HEK293 (cell line): Measurements from ENCODE around the gene RNF187.

Experiments used
- HOXD13 ChIP-seq: sonication (generic); formaldehyde crosslinking; IDR thresholded peaks from 2 replicates; pipeline ENCODE4 v1.8.0; 2022; ENCODE audit warnings: missing genetic modification reagents, borderline replicate concordance
- IKZF3 ChIP-seq: fragments of 450-650 bp; IDR thresholded peaks from 2 replicates; pipeline ENCODE4 v1.5.0; 2018; ENCODE audit warnings: missing biosample characterization, mild to moderate bottlenecking, missing genetic modification characterization, moderate library complexity
- KLF7 ChIP-seq: fragments of 450-650 bp; formaldehyde crosslinking; IDR thresholded peaks from 2 replicates; pipeline ENCODE4 v1.5.1; 2016; ENCODE audit warnings: missing biosample characterization, missing genetic modification characterization, borderline replicate concordance
- PRDM4 ChIP-seq: fragments of 450-650 bp; formaldehyde crosslinking; IDR thresholded peaks from 2 replicates; pipeline ENCODE4 v1.5.1; 2017; ENCODE audit warnings: missing biosample characterization, missing genetic modification characterization
- SCRT1 ChIP-seq: fragments of 450-650 bp; formaldehyde crosslinking; IDR thresholded peaks from 2 replicates; pipeline ENCODE4 v1.5.1; 2016; ENCODE audit warnings: missing biosample characterization, missing genetic modification characterization, borderline replicate concordance
- SCRT2 ChIP-seq: fragments of 450-650 bp; formaldehyde crosslinking; IDR thresholded peaks from 2 replicates; pipeline ENCODE4 v1.5.1; 2016; ENCODE audit warnings: missing biosample characterization, missing genetic modification characterization
- ZBTB1 ChIP-seq: fragments of 450-650 bp; formaldehyde crosslinking; IDR thresholded peaks from 2 replicates; pipeline ENCODE4 v1.5.1; 2016; ENCODE audit warnings: missing biosample characterization, missing genetic modification characterization
- ZBTB10 ChIP-seq: fragments of 450-650 bp; formaldehyde crosslinking; IDR thresholded peaks from 2 replicates; pipeline ENCODE4 v1.5.1; 2016; ENCODE audit warnings: missing biosample characterization, missing genetic modification characterization
- ZBTB26 ChIP-seq: fragments of 450-650 bp; formaldehyde crosslinking; optimal IDR thresholded peaks from 2 replicates; pipeline ENCODE3; 2016; ENCODE audit warnings: missing biosample characterization, mild to moderate bottlenecking, missing genetic modification characterization
- ZFHX2 ChIP-seq: fragments of 450-650 bp; formaldehyde crosslinking; conservative IDR thresholded peaks from 2 replicates; pipeline ENCODE4 v1.5.1; 2016; ENCODE audit warnings: missing biosample characterization, missing genetic modification characterization
- ZNF10 ChIP-seq: fragments of 450-650 bp; formaldehyde crosslinking; IDR thresholded peaks from 2 replicates; pipeline ENCODE4 v1.5.1; 2017; ENCODE audit warnings: missing biosample characterization, missing genetic modification characterization
- ZNF121 ChIP-seq: fragments of 450-650 bp; formaldehyde crosslinking; IDR thresholded peaks from 2 replicates; pipeline ENCODE4 v1.5.1; 2016; ENCODE audit warnings: missing biosample characterization, missing genetic modification characterization
- ZNF175 ChIP-seq: fragments of 450-650 bp; formaldehyde crosslinking; IDR thresholded peaks from 2 replicates; pipeline ENCODE4 v1.5.1; 2016; ENCODE audit warnings: missing biosample characterization, missing genetic modification characterization
- ZNF184 ChIP-seq: fragments of 450-650 bp; IDR thresholded peaks from 2 replicates; pipeline ENCODE4 v1.5.1; 2018; ENCODE audit warnings: missing biosample characterization, mild to moderate bottlenecking, missing genetic modification characterization
- ZNF214 ChIP-seq: fragments of 450-650 bp; formaldehyde crosslinking; IDR thresholded peaks from 2 replicates; pipeline ENCODE4 v1.5.1; 2017; ENCODE audit warnings: missing biosample characterization, mild to moderate bottlenecking, missing genetic modification characterization, borderline replicate concordance
- ZNF23 ChIP-seq: fragments of 450-650 bp; formaldehyde crosslinking; IDR thresholded peaks from 2 replicates; pipeline ENCODE4 v1.5.1; 2016; ENCODE audit warnings: missing biosample characterization, missing genetic modification characterization, borderline replicate concordance
- ZNF302 ChIP-seq: fragments of 450-650 bp; formaldehyde crosslinking; IDR thresholded peaks from 2 replicates; pipeline ENCODE4 v1.5.1; 2016; ENCODE audit warnings: missing biosample characterization, missing genetic modification characterization, low read depth
- ZNF391 ChIP-seq: fragments of 450-650 bp; formaldehyde crosslinking; IDR thresholded peaks from 2 replicates; pipeline ENCODE4 v1.5.1; 2016; ENCODE audit warnings: low read depth, missing biosample characterization, missing genetic modification characterization, borderline replicate concordance
- ZNF394 ChIP-seq: fragments of 450-650 bp; formaldehyde crosslinking; IDR thresholded peaks from 2 replicates; pipeline ENCODE4 v1.5.1; 2016; ENCODE audit warnings: missing biosample characterization, missing genetic modification characterization, mild to moderate bottlenecking, moderate library complexity, borderline replicate concordance
- ZNF433 ChIP-seq: fragments of 450-650 bp; formaldehyde crosslinking; IDR thresholded peaks from 2 replicates; pipeline ENCODE4 v1.5.1; 2016; ENCODE audit warnings: missing biosample characterization, missing genetic modification characterization, low read depth
- ZNF473 ChIP-seq: fragments of 450-650 bp; formaldehyde crosslinking; IDR thresholded peaks from 2 replicates; pipeline ENCODE4 v1.5.1; 2017; ENCODE audit warnings: missing biosample characterization, missing genetic modification characterization
- ZNF518A ChIP-seq: fragments of 450-650 bp; formaldehyde crosslinking; conservative IDR thresholded peaks from 2 replicates; pipeline ENCODE4 v1.5.1; 2016; ENCODE audit warnings: low read depth, missing biosample characterization, missing genetic modification characterization
- ZNF521 ChIP-seq: fragments of 450-650 bp; formaldehyde crosslinking; IDR thresholded peaks from 2 replicates; pipeline ENCODE4 v1.5.1; 2017; ENCODE audit warnings: missing biosample characterization, mild to moderate bottlenecking, missing genetic modification characterization
- ZNF555 ChIP-seq: fragments of 450-650 bp; formaldehyde crosslinking; conservative IDR thresholded peaks from 2 replicates; pipeline ENCODE4 v1.5.1; 2017; ENCODE audit warnings: missing biosample characterization, mild to moderate bottlenecking, missing genetic modification characterization, inconsistent platforms
- ZNF561 ChIP-seq: fragments of 450-650 bp; IDR thresholded peaks from 2 replicates; pipeline ENCODE4 v1.5.1; 2018; ENCODE audit warnings: missing biosample characterization, missing genetic modification characterization, borderline replicate concordance
- ZNF677 ChIP-seq: fragments of 450-650 bp; IDR thresholded peaks from 2 replicates; pipeline ENCODE4 v1.5.0; 2018; ENCODE audit warnings: missing biosample characterization, mild to moderate bottlenecking, missing genetic modification characterization, moderate library complexity
- ZNF768 ChIP-seq: fragments of 450-650 bp; formaldehyde crosslinking; IDR thresholded peaks from 2 replicates; pipeline ENCODE4 v1.5.1; 2018; ENCODE audit warnings: missing biosample characterization, mild to moderate bottlenecking, missing genetic modification characterization
- ZNF791 ChIP-seq: fragments of 450-650 bp; formaldehyde crosslinking; IDR thresholded peaks from 2 replicates; pipeline ENCODE4 v1.5.1; 2016; ENCODE audit warnings: missing biosample characterization, missing genetic modification characterization

Gene RNF187

GRCh38 chr1:228486596-228487335, 416 bp upstream of the RNF187 start (continued):
- TF ChIP-seq ZBTB26 (tag by site-specific recombination) (peak; percentile 100), ZFHX2 (peak; percentile 100), ZNF768 (peak; percentile 56; the same call in 1 of the 2 replicates), ZNF214 (tag by site-specific recombination) (no peak), ZBTB1 (tag by site-specific recombination) (peak; percentile 54), ZNF394 (tag by site-specific recombination) (peak; percentile 84), ZNF184 (tag by site-specific recombination) (peak; percentile 63), IKZF3 (tag by site-specific recombination) (peak; percentile 64; the same call in 1 of the 2 replicates), ZNF518A (tag by site-specific recombination) (0 out of 2 replicates have a peak, but pooled peaks have one; percentile 54), ZBTB10 (tag by site-specific recombination) (peak; percentile 71), ZNF791 (tag by site-specific recombination) (no peak), ZNF473 (tag by site-specific recombination) (no peak), ZNF23 (tag by site-specific recombination) (0 out of 2 replicates have a peak, but pooled peaks have one; percentile 41), SCRT2 (tag by site-specific recombination) (peak; percentile 87), KLF7 (peak; percentile 96; the same call in 1 of the 2 replicates), ZNF677 (tag by site-specific recombination) (no peak), SCRT1 (tag by site-specific recombination) (no peak; the same call in 1 of the 2 replicates), ZNF121 (tag by site-specific recombination) (peak; percentile 100), ZNF521 (no peak), ZNF10 (tag by site-specific recombination) (peak; percentile 68; the same call in 1 of the 2 replicates), ZNF175 (tag by site-specific recombination) (no peak), ZNF433 (tag by site-specific recombination) (no peak), ZNF561 (tag by site-specific recombination) (peak; percentile 88), HOXD13 (CRISPR knock-in tag) (no peak), ZNF391 (tag by site-specific recombination) (peak; percentile 27; the same call in 1 of the 2 replicates), ZNF555 (tag by site-specific recombination) (no peak), ZNF302 (tag by site-specific recombination) (no peak), PRDM4 (tag by site-specific recombination) (no peak)
